ENCODE measurements around the gene XPR1.
A peak's percentile ranks its signal among the peaks of the same experiment; 100 is the strongest.

The XPR1 gene

GRCh38 chr1:180912801-180913565 lies 281.2 kb downstream of the XPR1 start, which contains the start of gene KIAA1614:
KIAA1614 (plus strand) TSS chr1:180912897; CDS start chr1:180913244, 347 bp downstream.
- Histone ChIP-seq H3K9me2 (replicated peaks; ENCODE audit: control insufficient read depth, low read length) (no peaks in the 10 kb centered on the region), H3K79me2 (ENCODE audit: control insufficient read depth, low read length) (no peaks in the 10 kb centered on the region), H3K36me3 (ENCODE audit: control insufficient read depth, low read length) (no peaks in the 10 kb centered on the region), H3K4me1 (ENCODE audit: control insufficient read depth, low read length) (no peaks in the 10 kb centered on the region), H3K27me3 (ENCODE audit: control insufficient read depth, low read length) (peaks cover 47% of the 10 kb centered on the region), H3K4me2 (ENCODE audit: low read length) (no peak within 1 kb of the TSS), H3K9me3 (ENCODE audit: control insufficient read depth, insufficient read depth, low read length) (no peaks in the 10 kb centered on the region), H3F3A (ENCODE audit: control insufficient read depth, insufficient read depth) (no peaks in the 10 kb centered on the region), H3K4me3 (ENCODE audit: low read length) (no peak within 1 kb of the TSS), H3K27ac (ENCODE audit: low read depth, low read length) (no peak within 1 kb of the TSS), H4K20me1 (ENCODE audit: control insufficient read depth, insufficient read depth, low read depth, low read length) (no peaks in the 10 kb centered on the region)
- TF ChIP-seq EZH2phosphoT487 (IDR thresholded peaks at IDR 0.05; ENCODE audit: borderline replicate concordance, low read length), result 0 out of 2 replicates have a peak, but pooled peaks have one; percentile 4
- no peak for TF ChIP-seq CTCF (IDR thresholded peaks at IDR 0.05; ENCODE audit: low read depth, low read length, poor library complexity, severe bottlenecking)

GRCh38 chr1:180915426-180915965 lies 283.7 kb downstream of the XPR1 start:
- Histone ChIP-seq H3K36me3 (ENCODE audit: control insufficient read depth, low read length) (no peaks in the 10 kb centered on the region), H3K4me3 (ENCODE audit: low read length) (no peak overlapping the region), H3K4me2 (ENCODE audit: low read length) (no peak overlapping the region), H4K20me1 (ENCODE audit: control insufficient read depth, insufficient read depth, low read depth, low read length) (no peaks in the 10 kb centered on the region), H3F3A (ENCODE audit: control insufficient read depth, insufficient read depth) (no peaks in the 10 kb centered on the region), H3K9me3 (ENCODE audit: control insufficient read depth, insufficient read depth, low read length) (no peaks in the 10 kb centered on the region), H3K27me3 (ENCODE audit: control insufficient read depth, low read length) (peaks cover 35% of the 10 kb centered on the region), H3K27ac (ENCODE audit: low read depth, low read length) (no peak overlapping the region), H3K9me2 (replicated peaks; ENCODE audit: control insufficient read depth, low read length) (no peaks in the 10 kb centered on the region), H3K4me1 (ENCODE audit: control insufficient read depth, low read length) (peaks cover 5% of the 10 kb centered on the region; the same call in 1 of the 2 replicates), H3K79me2 (ENCODE audit: control insufficient read depth, low read length) (no peaks in the 10 kb centered on the region)
- TF ChIP-seq EZH2phosphoT487 (IDR thresholded peaks at IDR 0.05; ENCODE audit: borderline replicate concordance, low read length) (no peak), CTCF (IDR thresholded peaks at IDR 0.05; ENCODE audit: low read depth, low read length, poor library complexity, severe bottlenecking) (no peak)

- Histone ChIP-seq H3K4me2 (ENCODE audit: low read length) (no peak overlapping the region), H3K9me3 (ENCODE audit: control insufficient read depth, insufficient read depth, low read length) (no peaks in the 10 kb centered on the region), H4K20me1 (ENCODE audit: control insufficient read depth, insufficient read depth, low read depth, low read length) (no peaks in the 10 kb centered on the region), H3F3A (ENCODE audit: control insufficient read depth, insufficient read depth) (no peaks in the 10 kb centered on the region), H3K4me3 (ENCODE audit: low read length) (no peak overlapping the region), H3K27ac (ENCODE audit: low read depth, low read length) (no peak overlapping the region), H3K4me1 (ENCODE audit: control insufficient read depth, low read length) (peaks cover 5% of the 10 kb centered on the region; the same call in 1 of the 2 replicates), H3K9me2 (replicated peaks; ENCODE audit: control insufficient read depth, low read length) (no peaks in the 10 kb centered on the region), H3K36me3 (ENCODE audit: control insufficient read depth, low read length) (no peaks in the 10 kb centered on the region), H3K79me2 (ENCODE audit: control insufficient read depth, low read length) (no peaks in the 10 kb centered on the region), H3K27me3 (ENCODE audit: control insufficient read depth, low read length) (peaks cover 33% of the 10 kb centered on the region)
- TF ChIP-seq CTCF (IDR thresholded peaks at IDR 0.05; ENCODE audit: low read depth, low read length, poor library complexity, severe bottlenecking) (no peak), EZH2phosphoT487 (IDR thresholded peaks at IDR 0.05; ENCODE audit: borderline replicate concordance, low read length) (no peak)
Measured at GRCh38 chr1:180916012-180916770, 284.4 kb downstream of the XPR1 start.

Measured in DOHH2 (cell line).